GM21717 (cell line): ENCODE results near the gene EVL.

Experiments used
- ATAC-seq: cut with Tn5 transposase; IDR thresholded peaks from one replicate; pipeline ENCODE4 v1.9.1; 2021; ENCODE audit warnings: mild to moderate bottlenecking, moderate library complexity; ENCODE audit not compliant: unreplicated experiment

EVL gene

GRCh38 chr14:100080206-100080605 lies 15.0 kb downstream of the EVL start:
- ATAC-seq = no peak

- no peak for ATAC-seq
Measured at GRCh38 chr14:100081997-100082625, 16.9 kb downstream of the EVL start.

GRCh38 chr14:100082723-100083122 lies 17.5 kb downstream of the EVL start:
- no peak for ATAC-seq

DNA sequence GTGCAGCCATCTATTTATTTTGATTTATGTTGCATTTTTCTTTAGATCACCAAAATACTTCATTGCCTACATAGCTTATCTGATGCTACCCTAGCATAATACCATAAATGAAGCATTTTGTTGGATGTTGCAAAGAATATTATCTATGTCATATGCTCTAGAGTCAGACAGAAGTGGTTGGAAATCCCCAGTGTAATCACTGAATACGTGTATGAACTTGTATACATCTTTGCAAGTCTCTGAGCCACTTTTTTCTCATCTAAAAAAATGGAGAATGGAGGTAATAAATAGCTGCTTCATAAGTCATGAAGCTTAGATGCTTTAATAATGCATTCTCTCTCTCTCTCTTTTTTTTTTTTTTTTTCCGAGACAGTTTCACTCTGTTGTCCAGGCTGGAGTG lies 18.5 kb downstream of the EVL start:
- ATAC-seq = no peak

- ATAC-seq = no peak
Measured at GRCh38 chr14:100084591-100084990, 19.4 kb downstream of the EVL start.

- ATAC-seq = no peak
Measured at GRCh38 chr14:100085462-100085861, 20.2 kb downstream of the EVL start.

DNA sequence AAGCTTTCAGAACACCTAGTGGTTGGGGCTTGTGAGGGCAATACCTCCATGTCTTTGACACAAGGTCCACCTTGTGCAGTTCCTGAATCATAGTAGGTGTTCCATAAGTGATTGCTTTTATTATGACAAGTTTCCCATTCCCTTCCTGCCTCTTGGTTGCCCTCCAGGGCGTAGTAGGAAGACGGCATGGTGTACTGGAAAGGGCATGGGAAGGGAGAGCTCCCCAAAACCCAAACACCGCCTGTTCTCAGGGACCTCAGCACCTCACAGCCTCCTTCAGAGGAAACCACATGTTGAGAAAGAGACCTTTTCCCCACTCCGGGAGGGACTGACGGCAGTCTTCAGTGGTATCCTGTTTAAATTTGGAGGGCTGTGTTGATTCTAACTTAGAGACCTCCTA lies 21.1 kb downstream of the EVL start:
- no peak for ATAC-seq

DNA sequence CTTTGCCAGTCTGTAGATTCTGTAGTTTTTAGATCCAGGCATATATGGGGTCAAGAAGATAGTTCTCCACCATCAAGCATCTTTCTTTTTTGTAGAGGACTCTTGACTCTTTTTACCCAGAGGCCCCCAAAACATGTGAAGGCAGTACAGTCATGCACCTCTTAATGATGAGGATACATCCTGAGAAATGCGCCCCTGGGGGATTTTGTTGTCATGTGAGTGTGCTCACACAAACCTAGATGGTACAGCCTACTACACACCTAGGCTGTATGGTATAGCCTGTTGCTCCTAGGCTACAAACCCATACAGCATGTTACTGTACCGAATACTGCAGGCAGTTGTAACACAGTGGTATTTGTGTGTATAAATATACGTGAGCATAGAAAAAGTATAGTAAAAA lies 23.0 kb downstream of the EVL start:
- no peak for ATAC-seq

GRCh38 chr14:100091386-100091785 lies 26.2 kb downstream of the EVL start:
- ATAC-seq = no peak

- ATAC-seq = no peak
Measured at GRCh38 chr14:100092832-100093231, 27.6 kb downstream of the EVL start.

GRCh38 chr14:100093319-100093718 lies 28.1 kb downstream of the EVL start:
- ATAC-seq = no peak

GRCh38 chr14:100096656-100097055 lies 31.4 kb downstream of the EVL start:
- ATAC-seq = no peak

DNA sequence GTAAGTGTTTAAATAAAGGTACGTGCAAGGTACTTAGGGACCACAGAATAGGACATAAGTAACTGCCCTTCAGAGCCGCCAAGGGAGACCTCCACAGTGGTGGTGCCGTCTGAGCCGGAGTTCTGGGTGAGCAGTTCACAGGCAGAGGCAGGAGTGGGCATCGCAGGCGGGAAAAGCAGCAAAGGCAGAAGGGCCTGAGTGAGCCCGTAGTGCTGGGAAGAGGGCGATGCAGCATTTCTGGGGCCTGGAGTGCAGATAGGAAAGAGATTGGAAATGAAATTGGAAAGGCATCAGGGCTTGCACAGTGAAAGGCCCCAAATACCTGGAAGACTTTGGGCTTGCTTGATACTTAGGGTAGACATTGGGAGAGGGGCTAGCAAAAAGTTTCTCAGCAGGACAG lies 32.9 kb downstream of the EVL start:
- ATAC-seq = no peak

GRCh38 chr14:100100032-100100703 lies 34.9 kb downstream of the EVL start:
- ATAC-seq = no peak

GRCh38 chr14:100102156-100102785 lies 37.0 kb downstream of the EVL start:
- ATAC-seq = no peak

DNA sequence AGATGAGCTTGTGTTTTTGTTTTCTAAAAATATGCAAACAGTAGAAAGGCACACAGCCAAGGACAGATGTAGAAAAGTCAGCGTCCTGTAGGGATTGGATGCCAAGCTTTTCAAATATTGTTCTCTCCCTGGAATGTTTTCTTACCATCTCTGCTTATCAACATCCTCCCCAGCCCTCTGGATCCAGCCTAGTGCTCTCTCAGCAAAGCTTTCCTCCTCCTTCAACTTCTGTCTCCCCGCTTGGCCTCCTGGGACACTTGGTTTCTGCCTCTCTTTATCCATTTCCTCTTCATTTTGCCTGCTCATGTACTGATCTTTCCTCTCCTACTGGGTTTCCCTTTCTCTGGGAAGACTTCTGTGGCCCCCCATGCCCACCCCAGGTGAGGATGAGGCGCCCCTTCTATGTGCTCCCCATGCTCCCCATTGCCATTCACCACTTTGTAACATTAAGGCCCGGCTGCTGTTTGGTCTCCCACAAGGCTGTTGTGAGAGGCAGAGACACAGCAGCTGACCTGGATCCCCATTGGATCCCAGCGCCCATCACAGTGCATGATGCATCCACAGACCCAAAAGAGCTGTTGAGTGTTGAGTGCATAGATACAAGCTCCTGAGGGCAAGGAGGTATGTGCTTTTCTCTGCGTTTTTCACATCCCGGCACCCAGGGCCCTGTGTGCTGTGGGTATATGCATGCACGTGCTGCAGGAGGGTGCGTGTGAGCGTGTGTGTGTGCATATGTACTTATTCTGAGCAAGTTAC lies 38.2 kb downstream of the EVL start:
- no peak for ATAC-seq

- no peak for ATAC-seq
Measured at GRCh38 chr14:100104006-100104352, 38.8 kb downstream of the EVL start.

GRCh38 chr14:100104523-100105300 lies 39.5 kb downstream of the EVL start:
- ATAC-seq = no peak

- ATAC-seq = no peak
Measured at GRCh38 chr14:100105357-100106169, 40.3 kb downstream of the EVL start.
